HG03196 (cell line): ENCODE results near the gene CTNNA3.
"Not testable (repeated sequence)": the region's sequence is repeated elsewhere in the genome, so short reads cannot be mapped to it uniquely, and the experiment has no call there.

Source experiments
- ATAC-seq: cut with Tn5 transposase; IDR thresholded peaks from one replicate; pipeline ENCODE4 v1.9.1; 2021; ENCODE audit not compliant: unreplicated experiment

The CTNNA3 gene

GRCh38 chr10:66349076-66349475 lies 1346.9 kb downstream of the CTNNA3 start:
- no peak for ATAC-seq

GRCh38 chr10:66337211-66337610 lies 1358.8 kb downstream of the CTNNA3 start:
- ATAC-seq = no peak

GRCh38 chr10:66336791-66337190 lies 1359.2 kb downstream of the CTNNA3 start:
- no peak for ATAC-seq

GRCh38 chr10:66335753-66336152 lies 1360.2 kb downstream of the CTNNA3 start:
- not testable (repeated sequence) for ATAC-seq

- no peak for ATAC-seq
These were observed 1366.8 kb downstream of the CTNNA3 start for GRCh38 chr10:66329147-66329546.

GRCh38 chr10:66326876-66327275 lies 1369.1 kb downstream of the CTNNA3 start:
- ATAC-seq = no peak

GRCh38 chr10:66322777-66323176 lies 1373.2 kb downstream of the CTNNA3 start:
- no peak for ATAC-seq

- ATAC-seq = no peak
These were observed 1374.0 kb downstream of the CTNNA3 start for GRCh38 chr10:66321723-66322665.

GRCh38 chr10:66318761-66319160 lies 1377.2 kb downstream of the CTNNA3 start:
- ATAC-seq = no peak

GRCh38 chr10:66307826-66308225 lies 1388.2 kb downstream of the CTNNA3 start:
- no peak for ATAC-seq

GRCh38 chr10:66301078-66301477 lies 1394.9 kb downstream of the CTNNA3 start:
- no peak for ATAC-seq

GRCh38 chr10:66295602-66296001 lies 1400.4 kb downstream of the CTNNA3 start:
- no peak for ATAC-seq

GRCh38 chr10:66294538-66294937 lies 1401.5 kb downstream of the CTNNA3 start:
- no peak for ATAC-seq

GRCh38 chr10:66292922-66293321 lies 1403.1 kb downstream of the CTNNA3 start:
- no peak for ATAC-seq

GRCh38 chr10:66292456-66292855 lies 1403.5 kb downstream of the CTNNA3 start:
- no peak for ATAC-seq

- no peak for ATAC-seq
These were observed 1404.9 kb downstream of the CTNNA3 start for GRCh38 chr10:66291133-66291532.

- ATAC-seq = no peak
These were observed 1411.4 kb downstream of the CTNNA3 start for GRCh38 chr10:66284621-66285020.

GRCh38 chr10:66283874-66284464 lies 1412.0 kb downstream of the CTNNA3 start:
- no peak for ATAC-seq

- ATAC-seq = no peak
These were observed 1412.9 kb downstream of the CTNNA3 start for GRCh38 chr10:66283064-66283463.

GRCh38 chr10:66281327-66281726 lies 1414.7 kb downstream of the CTNNA3 start:
- no peak for ATAC-seq

- ATAC-seq = no peak
These were observed 1418.5 kb downstream of the CTNNA3 start for GRCh38 chr10:66277481-66277880.

GRCh38 chr10:66273966-66274519 lies 1422.0 kb downstream of the CTNNA3 start:
- ATAC-seq = no peak
